Activated CD4-positive, alpha-beta T cell treated with anti-CD3 and anti-CD28 coated beads, Interleukin-2, amount 50 U/mL, for 1 hour (primary cell): ENCODE results near the gene DEPP1.

Source experiments
- DNase-seq: peaks from one replicate; pipeline ENCODE4 v3.0.0-alpha.2; 2020

DEPP1 gene

DNA sequence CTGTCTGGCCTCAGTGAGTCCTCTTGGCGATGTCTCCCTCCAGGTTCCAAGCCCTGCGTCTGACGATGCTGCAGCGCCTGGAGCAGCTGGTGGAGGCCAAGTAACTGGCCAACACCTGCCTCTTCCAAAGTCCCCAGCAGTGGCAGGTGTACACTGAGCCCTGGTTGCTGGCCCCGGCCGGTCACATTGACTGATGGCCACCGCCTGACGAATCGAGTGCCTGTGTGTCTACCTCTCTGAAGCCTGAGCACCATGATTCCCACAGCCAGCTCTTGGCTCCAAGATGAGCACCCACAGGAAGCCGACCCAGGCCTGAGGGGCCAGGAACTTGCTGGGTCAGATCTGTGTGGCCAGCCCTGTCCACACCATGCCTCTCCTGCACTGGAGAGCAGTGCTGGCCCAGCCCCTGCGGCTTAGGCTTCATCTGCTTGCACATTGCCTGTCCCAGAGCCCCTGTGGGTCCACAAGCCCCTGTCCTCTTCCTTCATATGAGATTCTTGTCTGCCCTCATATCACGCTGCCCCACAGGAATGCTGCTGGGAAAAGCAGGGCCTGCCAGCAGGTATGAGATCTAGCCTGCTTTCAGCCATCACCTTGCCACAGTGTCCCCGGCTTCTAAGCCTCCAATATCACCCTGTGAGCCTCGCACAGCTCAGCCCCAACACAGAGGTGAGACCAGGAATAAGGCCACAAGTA lies 14.8 kb upstream of the DEPP1 start:
- DNase-seq: no peak

DNA sequence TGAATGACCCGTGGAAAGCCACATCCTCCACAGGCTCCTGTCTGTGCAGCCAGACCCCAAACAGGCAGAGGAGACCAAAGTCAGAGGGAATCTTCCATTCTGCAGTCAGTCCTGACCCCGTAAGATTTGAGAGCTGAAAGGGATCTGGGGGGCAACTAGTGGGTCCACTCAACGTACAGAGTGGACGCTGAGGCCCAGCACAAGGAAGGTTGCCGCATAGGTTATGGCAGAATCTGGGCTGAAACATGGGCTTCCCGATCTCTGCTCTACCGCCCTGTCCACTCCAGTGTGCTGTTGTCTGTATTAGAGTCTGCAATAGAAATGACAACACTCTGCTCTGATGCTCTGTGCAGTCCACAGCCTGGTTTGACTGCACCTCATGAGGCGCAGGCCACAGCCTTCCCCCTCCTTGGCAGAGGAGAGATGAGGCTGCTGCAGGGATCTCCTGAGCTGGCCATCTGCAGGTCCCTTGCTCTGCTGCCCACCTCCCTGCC lies 14.2 kb upstream of the DEPP1 start:
- no peak for DNase-seq

DNA sequence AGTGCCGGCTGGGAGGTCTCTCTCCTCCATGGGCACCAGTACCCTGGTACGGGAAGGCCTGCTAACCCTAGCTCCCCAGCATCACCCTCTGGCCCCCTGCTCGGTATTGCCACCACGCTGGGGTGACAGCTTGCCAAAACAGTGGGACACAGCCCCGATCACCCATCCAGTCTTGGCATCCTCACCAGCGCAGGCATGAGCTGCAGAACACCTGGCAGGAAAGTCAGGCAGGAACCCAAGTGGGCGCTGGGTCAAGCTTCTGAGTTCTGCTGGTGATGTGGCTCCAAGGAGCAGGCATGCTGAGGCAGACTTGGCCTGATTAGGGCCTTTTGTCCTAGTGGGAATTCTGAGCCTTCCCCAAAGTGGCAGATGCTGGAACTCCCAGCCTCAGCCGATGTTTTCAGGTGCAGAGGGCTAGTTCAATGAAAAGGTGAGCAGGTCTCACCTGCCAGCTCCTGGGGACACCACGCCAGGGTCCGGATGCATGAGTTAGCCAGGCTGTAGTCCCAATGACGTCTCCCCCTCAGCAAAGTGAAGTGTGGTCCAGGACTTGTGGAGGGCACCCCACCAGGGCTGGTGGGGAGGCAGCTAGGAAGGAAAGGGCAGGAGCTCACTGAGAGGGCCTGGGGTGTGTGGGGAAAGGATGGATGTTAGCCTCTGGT lies 13.6 kb upstream of the DEPP1 start:
- DNase-seq: no peak

DNA sequence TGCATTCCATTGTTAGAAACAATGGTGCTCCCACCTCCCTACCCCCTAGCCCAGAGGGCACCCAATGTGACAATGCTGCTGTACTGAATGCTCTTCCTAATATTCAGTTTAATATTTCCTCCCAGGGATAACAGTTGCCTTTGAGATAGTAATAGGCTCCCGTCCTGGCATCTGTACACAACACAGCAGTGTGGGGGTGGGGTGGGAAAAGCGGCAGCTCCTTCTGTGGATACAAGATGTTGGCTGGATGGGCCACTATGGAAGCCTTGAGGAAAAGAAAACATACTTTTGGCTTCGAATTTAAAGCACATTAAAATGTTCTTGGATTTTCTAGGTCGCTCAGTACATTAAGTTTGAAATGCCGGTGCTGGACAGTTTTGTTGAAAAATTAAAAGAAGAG lies 13.0 kb upstream of the DEPP1 start:
- no peak for DNase-seq

DNA sequence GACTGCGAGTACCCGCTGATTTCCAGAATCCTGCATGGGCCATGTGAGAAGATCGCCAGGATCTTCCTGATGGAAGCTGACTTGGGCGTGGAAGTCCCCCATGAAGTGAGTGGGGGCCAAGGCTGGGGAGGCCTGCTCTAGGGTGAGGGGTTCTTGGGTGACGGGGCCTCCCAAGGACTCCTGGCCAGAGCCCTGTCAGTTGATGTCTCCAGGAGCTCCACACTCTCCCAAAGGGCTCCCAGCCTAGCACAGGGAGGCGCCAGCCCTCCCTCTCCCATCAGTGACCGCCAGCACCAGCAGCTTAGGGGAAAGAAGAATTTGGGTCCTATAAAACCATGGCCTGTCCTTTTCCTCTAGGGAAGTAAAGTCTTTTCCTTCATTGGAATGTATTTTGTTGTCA lies 12.4 kb upstream of the DEPP1 start:
- DNase-seq: no peak

DNA sequence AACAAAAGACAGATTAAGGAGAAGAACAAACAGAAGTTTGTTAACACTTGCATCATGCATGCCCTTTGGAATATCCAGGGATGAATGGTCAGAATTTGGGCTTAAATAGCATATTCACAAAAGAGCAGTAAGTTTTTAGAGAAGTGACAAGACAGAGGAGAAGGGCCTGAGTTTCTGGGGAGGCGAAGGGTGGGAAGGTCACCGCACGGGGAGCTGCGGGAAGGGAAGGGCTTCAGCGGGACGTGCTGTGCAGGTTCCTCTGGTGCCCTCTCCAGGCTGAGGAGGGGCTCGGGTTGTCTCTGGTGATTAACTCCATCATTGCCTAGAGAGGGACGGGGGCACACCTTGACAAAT lies 11.7 kb upstream of the DEPP1 start:
- no peak for DNase-seq

DNA sequence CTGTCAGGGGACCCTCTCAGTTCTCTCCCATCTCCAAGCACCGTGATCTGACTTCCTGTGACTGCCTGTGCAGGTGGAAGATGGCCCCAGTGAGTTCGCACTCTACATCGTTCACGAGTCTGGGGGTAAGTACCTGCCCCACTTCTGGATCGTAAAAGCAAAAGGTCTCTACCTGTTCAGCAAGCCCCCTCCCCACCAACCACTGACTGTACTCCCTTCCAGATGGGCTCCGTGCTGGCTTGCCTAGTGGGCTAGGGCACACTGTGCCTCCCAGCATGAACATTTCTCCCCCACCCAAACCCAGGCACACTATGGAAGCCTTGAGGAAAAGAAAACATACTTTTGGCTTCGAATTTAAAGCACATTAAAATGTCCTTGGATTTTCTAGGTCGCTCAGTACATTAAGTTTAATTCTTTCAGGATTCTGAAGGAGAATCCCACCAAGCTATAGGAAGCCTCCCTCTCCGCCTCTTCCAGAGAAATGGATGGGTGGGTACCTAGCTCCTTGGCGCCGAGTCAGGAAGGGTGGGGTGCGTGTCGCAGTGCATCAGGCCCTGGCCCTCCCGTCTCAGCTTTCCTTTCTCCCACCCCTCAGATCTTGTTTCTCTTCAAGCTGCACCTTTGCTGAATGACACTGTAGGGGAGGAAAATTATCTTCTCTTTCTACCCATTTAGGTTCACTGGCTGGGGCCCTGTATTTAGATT lies 11.1 kb upstream of the DEPP1 start:
- no peak for DNase-seq

DNA sequence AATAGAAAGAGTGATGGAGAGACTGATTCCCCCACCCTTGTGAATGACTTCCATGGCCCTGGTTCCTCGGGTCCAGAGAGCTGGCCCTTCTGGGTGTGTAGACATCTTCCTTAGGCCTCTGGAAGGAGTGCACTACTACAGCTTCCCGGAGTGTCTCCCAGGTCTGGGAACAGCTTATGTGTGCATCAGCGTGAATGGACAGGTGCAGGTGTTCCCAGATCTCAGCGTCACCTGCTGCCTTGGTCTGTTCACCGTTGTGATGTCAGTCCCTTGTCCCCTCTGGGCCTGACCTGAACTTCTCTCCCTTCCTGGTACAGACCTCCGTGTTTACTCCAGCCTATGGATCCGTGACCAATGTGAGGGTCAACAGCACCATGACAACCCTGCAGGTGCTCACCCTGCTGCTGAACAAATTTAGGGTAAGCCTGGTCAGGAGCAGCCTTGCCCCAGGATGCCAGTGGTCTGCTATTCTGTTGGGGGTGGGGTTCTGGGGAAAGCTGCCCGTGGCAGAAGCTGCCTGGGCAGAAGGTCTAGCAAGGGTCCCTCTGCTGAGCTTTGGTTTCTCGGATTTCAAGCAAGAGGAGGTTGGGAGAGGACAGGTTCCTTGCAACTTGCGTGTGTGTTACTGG lies 10.5 kb upstream of the DEPP1 start:
- no peak for DNase-seq

DNA sequence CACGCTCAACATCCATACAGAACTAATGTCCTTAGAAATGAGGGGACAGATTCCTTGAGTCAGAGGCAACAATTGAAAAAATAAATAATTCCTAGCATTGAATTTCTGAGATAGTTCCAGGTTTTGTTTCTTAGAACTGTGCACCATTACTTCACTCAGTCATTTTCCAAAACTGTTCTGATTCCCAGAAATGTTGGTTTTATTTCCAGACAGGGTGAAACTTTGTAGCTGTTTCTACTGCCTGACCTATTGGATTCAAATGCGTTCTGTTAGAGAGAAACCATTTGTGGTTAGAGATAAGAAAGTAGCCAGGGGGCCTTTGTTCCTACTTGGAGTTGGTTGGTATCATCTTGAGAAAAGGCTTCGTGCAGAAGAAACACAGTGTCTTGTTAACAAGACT lies 8.1 kb upstream of the DEPP1 start:
- DNase-seq: no peak

DNA sequence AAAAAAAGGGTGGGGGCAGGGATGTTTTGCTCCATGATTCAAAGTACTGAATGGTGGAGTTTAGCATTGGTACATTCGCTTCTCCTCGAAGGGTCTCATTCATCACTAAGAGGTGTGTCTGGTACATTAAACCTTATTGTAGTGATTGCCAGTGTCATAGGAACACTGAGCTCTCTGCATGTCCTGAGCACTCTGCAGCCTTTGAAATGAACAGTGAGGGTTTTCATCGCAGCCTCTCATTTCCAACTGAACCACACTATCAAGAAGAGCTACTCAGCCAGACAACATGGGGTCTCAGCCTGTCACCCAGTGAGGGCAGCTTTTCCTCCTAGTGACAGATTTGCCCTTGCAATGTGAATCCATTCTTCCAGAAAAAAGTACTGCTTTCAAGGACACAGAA lies 7.6 kb upstream of the DEPP1 start:
- no peak for DNase-seq

DNA sequence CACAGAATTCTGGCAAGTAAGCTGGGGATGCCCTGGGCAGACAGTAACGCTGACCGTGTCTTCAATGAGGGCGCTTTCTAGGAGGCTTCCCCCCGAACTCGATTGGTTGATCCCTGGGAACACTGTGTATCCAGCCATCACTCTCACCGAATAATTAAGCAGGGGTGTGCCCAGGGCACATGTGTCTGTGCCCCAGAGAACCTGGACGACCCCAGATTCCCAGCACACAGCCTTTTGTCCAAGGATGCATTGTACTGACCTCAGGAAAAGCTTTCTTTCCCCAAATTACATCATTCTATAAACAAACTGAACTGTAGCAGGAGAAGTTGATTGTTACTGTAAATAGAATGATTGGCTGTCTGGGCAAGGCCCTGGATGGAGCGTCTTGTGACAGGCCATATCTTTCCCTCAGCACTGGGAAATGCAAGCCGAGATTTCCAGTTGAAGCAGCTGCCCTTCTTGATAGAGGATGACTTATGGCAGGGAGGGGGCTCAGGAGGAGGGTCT lies 6.6 kb upstream of the DEPP1 start:
- DNase-seq: no peak

DNA sequence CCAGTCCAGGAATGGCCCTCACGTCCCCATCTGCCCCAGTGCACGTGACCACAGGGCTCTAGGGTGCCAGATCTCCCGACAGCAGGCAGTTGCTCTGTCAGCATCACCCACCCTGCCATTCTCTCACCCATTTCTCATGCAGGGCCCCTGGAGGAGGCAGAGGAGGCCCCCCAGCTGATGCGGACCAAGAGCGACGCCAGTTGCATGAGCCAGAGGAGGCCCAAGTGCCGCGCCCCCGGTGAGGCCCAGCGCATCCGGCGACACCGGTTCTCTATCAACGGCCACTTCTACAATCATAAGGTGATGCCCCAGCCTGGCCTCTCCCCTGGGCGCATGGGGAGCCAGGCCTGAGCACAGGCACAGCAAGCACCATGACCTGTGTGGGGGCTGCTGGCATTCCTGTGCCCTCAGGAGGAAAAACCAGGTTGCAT lies 6.1 kb upstream of the DEPP1 start:
- DNase-seq: no peak

DNA sequence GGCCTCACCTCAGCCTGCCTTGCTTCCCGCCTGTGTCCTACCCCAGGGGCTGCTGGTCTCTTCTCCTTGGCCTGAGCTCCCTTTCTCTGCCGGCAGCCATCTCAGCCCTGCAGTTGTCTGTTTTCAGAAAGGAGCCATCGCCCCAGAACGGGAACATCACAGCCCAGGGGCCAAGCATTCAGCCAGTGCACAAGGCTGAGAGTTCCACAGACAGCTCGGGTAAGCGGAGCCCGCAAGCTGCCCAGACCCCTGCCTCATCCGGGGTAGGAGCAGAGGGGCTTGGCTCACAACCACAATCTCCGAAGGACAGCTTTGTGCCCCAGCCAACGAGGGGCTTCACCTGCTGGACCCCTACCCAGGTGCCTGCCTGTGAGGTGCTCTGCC lies 5.3 kb upstream of the DEPP1 start:
- no peak for DNase-seq

DNA sequence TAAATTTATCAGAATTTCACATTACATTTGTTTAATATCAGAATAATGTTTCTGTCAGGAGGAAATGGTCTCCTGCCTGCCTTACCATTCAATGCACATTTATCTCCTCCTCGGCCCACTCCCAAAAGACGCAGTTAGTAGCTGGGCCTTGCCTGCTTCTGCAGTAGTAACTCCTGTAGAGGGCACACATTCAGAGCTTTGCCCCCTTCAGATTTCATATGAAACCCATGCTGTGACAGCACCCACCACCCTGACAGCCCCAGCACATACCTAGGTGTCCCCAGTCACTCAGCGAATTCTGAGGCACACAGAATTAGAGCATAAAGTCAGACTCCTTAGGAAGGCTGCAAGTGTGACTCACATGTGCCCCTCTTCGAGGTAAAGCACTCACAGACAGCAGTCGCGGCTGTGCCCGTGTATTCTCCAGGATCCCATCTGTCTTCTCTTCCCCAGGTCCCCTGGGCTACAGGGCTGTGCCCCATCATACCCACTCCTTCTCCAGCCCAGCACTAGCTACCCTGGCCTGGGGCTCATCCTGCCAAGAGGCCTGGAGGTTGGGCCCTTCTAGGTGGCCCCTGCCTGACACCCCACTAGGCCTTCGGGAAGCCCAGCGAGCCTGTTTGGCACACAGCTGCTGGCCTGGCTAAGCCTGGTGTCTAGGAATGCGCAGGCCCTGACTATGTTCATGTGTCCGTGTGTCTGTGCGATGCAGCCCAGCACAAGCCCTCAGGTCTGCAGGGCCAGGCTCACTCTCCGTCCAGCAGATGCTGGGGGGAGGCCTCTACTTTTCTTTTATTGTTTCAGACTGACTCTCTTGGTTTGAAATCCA lies 4.7 kb upstream of the DEPP1 start:
- DNase-seq: no peak

DNA sequence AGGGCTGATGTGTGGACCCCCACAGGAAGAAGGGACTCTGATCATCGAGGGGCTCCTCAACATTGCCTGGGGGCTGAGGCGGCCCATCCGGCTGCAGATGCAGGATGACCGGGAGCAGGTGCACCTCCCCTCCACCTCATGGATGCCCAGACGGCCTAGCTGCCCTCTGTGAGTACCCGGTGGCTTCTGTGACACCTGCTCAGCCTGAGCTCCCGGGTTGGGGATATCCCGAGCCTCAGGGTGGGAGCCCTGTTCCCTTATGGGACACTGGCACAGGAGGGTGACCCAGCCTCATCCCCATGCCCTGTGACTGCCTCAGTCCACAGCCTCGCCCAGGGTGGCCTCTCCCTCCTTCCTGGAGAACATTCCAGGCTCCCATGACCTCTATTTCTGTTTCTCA lies 3.9 kb upstream of the DEPP1 start:
- DNase-seq: no peak

DNA sequence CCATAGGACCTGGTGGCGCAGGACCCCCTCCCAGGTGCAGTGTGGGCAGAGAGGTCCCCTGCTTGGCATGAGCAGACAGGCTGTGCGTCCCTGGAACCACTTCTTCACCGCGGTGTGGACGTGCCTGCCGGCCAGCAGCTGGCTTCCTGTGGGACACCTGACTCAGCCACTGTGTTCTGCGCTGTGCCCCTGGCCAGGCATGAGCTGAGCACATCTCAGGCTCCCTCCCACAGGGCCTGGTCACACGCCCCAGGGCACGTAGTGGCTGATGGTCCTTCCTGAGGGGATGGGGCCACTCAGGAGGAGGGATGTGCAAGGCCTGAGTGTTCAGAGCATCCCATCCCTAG lies 3.5 kb upstream of the DEPP1 start:
- no peak for DNase-seq

DNA sequence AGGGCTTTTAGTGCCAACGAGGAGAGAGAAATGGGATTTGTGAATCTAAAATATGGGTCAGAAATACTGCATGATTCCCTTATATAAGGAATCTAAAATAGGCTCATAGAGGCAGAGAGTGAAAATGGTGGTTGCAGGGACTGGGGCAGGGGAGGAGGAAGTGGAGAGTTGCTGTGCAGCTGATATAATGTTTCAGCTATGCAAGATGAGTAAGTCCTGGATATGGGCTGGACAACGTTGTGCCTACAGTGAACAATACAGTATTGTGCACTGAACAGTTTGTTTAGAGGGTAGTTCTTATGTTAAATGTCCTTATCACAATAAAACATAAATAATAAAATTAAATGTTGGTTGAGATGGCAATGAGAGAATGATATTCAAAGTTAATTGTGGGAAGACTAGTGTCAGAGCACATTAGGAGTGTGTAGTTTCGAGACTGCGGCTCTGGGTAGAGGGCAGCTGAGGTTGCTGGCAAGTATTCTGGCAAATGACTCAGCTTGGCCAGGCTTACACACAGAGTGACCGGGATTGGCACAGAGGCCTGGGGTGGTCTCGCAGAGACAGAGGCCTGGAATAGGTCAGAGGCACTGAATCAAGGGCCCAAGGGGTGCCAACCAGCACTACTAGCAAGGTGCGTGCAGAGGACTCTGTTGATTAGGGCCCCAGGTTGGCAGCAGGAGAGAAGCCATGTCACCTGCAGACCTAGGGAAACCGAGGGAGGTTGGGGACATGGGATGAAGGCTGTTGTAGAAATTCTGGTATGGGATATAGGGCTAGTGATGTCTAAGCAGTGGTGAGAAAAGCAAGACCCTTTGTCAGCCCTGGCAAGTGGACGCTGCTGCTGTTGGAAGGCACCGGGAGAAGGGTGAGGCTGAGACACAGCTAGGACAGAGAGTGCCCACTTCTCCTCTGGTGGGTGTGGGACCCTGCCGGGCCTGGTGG lies 2.8 kb upstream of the DEPP1 start:
- DNase-seq: no peak

DNA sequence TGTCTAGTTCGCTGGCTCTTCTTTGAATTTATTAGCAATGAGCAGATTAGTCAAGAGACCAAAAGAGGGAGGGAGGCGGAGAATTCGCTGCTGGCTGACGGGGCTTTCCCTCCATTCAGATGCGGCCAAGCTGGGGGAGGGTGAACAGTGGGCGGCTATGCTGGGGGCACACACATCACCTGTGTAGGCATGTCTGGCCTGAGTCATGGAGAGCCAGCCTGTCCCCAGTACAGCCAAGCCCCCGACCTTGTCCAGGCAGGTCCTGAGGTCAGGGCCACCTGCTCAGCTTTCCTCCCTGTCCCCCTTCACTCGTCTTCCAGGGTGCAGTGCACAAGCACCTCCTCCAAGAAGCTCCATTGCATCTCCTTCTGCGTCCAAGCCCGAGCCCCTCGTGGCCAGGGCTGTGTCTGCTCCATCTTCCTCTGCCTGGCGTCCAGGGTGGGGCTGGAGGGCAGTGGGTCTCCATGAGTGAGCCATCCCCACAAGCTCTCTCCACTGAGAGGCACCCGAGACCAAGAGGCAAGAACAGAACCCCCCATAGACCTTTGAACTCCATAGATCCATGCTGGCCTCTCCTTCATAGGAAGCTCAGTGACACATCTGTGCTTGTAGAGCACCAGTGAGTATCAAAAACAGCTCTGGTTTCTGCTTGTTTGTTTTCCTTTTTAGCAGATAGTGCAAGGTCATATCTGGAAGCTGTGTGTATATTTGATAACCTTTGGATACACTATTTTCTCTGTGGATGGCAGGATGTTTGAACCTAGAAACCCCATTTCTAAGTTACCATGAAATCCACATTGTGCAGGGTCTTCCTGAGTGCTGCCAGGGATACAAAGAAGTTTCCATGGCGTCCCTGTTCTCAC lies 1.9 kb upstream of the DEPP1 start:
- no peak for DNase-seq

DNA sequence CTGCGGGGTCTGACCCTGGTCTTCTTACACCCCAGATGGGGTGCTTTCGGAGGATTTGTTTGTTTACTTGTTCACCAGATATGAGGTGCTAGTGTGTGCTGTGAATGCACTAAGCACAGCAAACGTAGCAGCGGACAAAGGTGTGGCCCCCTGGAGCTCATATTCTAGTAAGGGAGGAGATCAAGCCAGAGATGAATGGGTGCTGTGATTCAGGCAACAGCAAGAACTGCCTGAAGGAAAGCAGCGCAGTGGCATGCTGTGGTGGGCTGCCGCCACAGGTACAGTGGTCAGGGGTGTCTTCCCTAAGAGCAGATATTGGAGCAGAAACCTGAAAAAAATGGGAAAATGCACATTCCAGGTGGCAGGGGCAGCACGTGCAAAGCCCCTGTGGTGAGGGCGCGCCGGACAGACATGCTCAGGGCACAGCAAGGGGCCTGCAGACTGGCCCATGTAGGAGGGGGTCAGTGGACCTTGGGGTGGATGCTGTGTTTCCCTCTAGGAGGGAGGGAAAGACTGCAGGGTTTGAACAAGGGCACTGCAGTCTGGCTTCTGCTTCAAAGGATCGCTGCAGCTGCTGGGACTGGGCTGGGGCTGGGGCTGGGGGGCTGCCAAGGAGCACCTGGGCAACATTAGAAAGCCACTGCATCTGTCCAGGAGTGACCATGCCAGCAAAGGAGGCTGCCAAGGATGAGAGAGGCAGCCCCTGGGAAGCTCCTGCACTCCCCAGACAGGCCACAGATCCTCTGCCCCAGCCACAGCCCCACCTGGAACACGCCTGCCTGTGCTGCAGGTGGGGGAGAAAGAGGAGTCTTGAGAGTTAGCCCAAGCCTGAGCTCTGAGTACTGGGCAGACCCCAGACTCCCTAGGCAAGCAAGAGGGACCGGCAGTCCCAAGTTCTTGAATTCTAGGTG lies 927 bp upstream of the DEPP1 start:
- DNase-seq: no peak

DNA sequence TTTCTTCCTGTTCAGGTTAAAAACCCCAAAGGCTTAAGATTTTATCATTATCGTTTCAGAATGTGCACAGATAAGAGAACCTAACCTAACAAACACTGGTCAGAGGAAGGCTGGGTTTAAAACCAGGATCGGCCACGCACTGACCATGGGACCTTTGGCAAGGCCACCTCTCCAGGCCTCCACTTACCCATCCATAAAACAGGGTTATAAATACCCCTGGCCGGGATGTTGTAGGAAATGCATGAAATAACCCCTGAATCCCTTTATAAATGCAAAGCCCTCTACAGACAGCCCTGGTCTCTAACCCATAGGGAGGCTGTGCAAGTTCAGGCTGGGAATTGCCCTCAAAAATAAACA lies 418 bp downstream of the DEPP1 start:
- DNase-seq: no peak
